Omental fat pad (tissue), 4 donors: ENCODE results near the gene KLHL26. TPM values are rescaled to one million over a fixed set of nuclear protein-coding genes. Genes with fewer than 3 reads are reported as not detected.

Source experiments
- ATAC-seq: fragments of 150-250 bp; one replicate; pipeline ENCODE4 v1.9.1; 2016; ENCODE audit warnings: mild to moderate bottlenecking, moderate library complexity; ENCODE audit not compliant: low FRiP score
- DNase-seq: peaks from one replicate; pipeline ENCODE4 v3.0.0-alpha.2; 2019; ENCODE audit warnings: low spot score
- total RNA-seq, 4 donors: library from RNA; depleted of rRNA; stranded (reverse); fragments of >200 nt; gene quantifications; one replicate each; pipeline ENCODE4 v1.1.0, GENCODE V29; 2016
- TF ChIP-seq, protein P1 (sequence below), 3 donors: fragments of 450-650 bp; IDR thresholded peaks; one replicate each; pipeline ENCODE4 v1.5.1; 2016 to 2017; ENCODE audit warnings: antibody characterized with exemption in 3 of 3, mild to moderate bottlenecking in 3 of 3, moderate library complexity in 2 of 3

Gene KLHL26
- total RNA-seq, 4 donors from 2014 or later, result 6.3 to 17.8 (median 11.6) TPM

DNA sequence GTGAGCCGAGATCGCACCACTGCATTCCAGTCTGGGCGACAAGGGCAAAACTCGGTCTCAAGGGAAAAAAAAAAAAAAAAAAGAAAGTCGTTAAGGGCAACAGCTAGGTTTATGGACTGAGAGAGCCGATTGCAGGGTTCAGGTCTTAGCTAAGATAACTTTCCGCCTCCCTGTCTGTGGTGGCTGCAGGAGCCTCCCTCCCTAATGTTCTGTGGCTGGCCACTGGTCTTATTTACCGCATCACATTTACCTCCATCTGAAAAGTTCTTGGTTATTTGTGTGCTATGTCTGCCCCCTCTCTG is 45.9 kb downstream of the KLHL26 start:
- DNase-seq (no peak), ATAC-seq (no peak)
- TF ChIP-seq, protein P1, sequence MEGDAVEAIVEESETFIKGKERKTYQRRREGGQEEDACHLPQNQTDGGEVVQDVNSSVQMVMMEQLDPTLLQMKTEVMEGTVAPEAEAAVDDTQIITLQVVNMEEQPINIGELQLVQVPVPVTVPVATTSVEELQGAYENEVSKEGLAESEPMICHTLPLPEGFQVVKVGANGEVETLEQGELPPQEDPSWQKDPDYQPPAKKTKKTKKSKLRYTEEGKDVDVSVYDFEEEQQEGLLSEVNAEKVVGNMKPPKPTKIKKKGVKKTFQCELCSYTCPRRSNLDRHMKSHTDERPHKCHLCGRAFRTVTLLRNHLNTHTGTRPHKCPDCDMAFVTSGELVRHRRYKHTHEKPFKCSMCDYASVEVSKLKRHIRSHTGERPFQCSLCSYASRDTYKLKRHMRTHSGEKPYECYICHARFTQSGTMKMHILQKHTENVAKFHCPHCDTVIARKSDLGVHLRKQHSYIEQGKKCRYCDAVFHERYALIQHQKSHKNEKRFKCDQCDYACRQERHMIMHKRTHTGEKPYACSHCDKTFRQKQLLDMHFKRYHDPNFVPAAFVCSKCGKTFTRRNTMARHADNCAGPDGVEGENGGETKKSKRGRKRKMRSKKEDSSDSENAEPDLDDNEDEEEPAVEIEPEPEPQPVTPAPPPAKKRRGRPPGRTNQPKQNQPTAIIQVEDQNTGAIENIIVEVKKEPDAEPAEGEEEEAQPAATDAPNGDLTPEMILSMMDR (IDR thresholded peaks at IDR 0.05), result no peak

DNA sequence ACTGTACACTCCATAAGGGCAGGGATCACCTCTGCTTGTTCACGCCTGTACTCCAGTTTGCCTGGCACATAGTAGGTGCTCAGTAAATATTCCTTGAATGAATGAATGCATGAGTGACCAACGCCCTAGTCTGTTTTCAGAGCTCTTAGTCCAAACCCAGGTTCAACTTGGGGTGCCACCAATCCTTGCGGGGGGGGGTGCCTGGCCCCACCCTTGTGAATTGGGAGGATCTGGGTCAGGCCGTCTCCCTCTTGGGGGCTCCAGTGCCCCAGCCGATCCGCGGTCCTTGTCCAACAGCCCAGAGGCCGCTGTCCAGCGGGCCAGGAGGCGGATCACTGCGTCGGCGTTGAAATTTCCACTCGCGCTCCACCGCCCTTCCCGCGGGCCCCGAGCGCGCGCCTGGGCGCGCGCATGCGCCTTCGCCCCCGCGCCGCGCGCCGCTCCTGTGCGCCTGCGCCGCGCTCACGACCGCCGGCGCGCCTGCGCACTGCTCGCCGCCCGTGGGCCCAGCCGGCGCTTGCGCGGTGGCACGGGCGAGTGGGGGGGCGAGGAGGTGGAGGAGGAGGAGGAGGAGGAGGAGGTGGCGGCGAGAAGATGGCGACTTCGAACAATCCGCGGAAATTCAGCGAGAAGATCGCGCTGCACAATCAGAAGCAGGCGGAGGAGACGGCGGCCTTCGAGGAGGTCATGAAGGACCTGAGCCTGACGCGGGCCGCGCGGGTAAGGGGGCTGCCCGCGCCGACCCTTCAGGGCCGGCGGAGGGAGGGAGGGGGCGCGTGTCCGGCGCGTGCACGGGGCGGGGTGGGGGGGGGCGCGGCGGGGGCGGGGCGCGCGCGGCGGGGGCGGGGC is 46.5 kb downstream of the KLHL26 start, which contains the start of gene CRTC1:
TSS of gene CRTC1 (plus strand) at position 572 of the 849 bp plus-strand sequence. CDS start at position 595, 23 bp downstream.
- DNase-seq (peak; percentile 47), ATAC-seq (peak; percentile 91)
- TF ChIP-seq, protein P1 (IDR thresholded peaks at IDR 0.05), result no peak

DNA sequence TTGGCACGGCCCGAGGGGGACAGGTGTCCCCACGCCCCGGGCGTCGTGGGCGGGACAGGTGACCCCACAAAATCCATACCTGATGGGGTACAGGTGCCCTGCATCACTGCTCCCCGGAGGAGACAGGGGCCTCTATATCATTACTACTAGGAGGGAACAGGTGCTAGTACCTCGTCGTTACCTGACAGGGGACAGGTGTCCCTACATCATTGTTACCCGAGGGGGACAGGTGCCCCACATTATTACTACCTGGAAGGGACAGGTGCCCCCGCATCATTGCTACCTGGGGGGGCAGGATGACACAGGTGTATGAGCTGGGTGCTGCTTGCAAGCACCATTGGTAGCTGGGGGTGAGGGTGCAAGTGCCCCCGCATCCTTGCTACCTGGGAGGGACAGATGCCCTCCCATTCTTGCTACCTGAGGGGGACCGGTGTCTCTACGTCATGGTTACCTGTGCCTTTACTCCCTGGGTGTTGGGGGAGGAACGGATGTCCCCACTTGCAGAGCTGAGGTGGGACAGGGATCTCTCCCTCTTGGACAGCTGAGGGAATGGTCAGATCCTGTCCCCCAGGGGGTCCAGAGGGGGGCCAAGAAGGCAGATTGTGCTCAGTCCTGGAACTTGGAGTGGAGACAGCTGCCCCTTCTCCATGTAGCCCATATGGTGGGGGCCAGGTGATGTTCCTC is 47.3 kb downstream of the KLHL26 start:
- no peak for ATAC-seq
- TF ChIP-seq, protein P1 (IDR thresholded peaks at IDR 0.05), result no peak
- DNase-seq, result no peak

DNA sequence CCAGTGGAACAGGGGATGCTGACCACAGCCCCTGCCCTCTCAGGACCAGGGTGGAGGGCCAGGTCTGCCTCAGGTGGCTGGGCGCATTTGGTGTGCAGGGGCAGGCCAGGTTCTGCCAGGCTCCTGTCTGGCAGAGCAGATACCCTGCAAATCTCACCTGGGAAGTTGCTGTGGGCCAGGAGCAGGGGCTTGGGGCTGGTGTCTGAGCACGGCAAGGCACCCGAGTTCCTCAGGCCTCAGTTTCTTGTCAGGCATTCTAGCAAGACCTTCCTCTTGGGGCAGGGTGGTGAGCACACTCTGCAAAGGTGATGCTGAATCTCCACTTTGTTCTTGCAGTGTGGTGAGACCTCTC is 47.8 kb downstream of the KLHL26 start:
- TF ChIP-seq, protein P1 (IDR thresholded peaks at IDR 0.05), result no peak
- DNase-seq (no peak), ATAC-seq (no peak)

DNA sequence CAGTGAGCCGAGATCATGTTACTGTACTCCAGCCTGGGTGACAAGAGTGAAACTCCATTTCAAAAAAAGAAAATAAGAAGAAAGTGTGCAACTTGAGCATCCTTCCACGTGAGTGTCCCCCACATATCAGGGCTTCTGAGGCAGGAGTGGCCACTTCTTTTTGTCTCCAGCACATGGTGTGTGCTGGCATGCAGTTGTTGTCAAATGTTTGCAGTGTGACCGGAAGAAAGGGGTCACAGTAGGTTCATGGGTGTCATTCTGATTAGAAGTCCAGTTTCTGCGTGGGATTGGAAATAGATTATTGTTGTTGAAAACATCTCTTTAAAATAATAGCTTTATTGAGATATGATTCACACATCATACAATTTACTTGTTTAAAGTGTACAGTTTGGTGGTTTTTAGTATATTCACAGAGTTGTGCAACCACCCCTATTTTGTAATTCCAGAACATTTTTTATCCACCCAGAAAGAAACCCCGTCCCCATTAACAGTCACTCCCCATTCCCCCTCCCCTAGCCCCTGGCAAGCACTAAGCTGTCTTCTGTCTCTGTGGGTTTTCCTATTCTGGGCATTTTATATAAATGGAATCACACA is 48.9 kb downstream of the KLHL26 start:
- DNase-seq, result no peak
- TF ChIP-seq, protein P1 (IDR thresholded peaks at IDR 0.05), result no peak
- no peak for ATAC-seq

DNA sequence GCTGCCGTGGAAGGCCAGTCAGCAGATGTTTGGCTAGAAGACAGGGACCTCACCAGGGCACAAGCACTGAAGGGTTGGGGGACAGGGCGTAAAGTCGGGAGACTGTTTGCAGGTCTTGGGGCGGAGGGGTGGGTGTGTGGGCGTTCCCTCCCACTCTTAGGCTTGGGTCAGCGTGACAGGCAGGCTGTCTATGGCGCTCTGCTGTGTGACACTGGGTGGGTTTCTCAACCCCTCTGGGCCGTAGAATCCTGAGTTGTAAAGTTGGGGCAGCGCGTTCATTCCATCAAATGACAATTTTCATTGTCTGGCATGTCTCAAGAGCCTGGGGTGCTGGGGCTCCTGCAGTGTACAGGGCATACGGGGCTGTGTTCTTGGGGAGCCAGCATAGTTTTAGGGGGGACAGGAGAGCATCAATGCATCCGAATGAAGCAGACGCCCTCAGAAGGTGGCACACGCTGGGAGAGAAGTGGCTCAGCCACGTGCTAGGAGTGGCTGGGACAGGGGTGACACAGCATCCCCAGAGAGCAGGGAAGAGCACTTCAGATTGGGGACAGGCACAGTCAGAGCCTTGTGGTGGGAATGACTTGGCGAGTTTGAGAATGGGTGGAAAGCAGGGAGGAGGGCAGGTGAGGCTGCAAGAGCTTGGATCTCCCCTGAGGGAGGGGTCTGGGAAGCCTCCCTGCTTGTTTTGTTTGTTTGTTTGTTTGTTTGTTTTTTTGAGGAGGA is 51.1 kb downstream of the KLHL26 start:
- TF ChIP-seq, protein P1 (IDR thresholded peaks at IDR 0.05), result no peak
- no peak for DNase-seq
- ATAC-seq, result no peak
